NCI-H2029 treated with DMSO at 0.1 percent for 48 hours (cell line): Measurements from ENCODE around the gene STXBP6.
A peak's percentile ranks its signal among the peaks of the same experiment; 100 is the strongest.

Source experiments
- DNase-seq: peaks from one replicate; lab custom pipeline; 2025; lab: John Stamatoyannopoulos, UW

Gene STXBP6

GRCh38 chr14:25049568-25050268 lies at the start of gene STXBP6:
Gene STXBP6 (minus strand): TSS chr14:25050147. CDS start chr14:24974818, 75,329 bp downstream.
- DNase-seq: peak; percentile 93

GRCh38 chr14:25097120-25097519 lies 47.2 kb upstream of the STXBP6 start:
- DNase-seq: no peak

GRCh38 chr14:25095736-25096437 lies 45.9 kb upstream of the STXBP6 start:
- DNase-seq: no peak

- no peak for DNase-seq
Measured at GRCh38 chr14:25094171-25094907, 44.4 kb upstream of the STXBP6 start.

- no peak for DNase-seq
Measured at GRCh38 chr14:25092258-25092740, 42.4 kb upstream of the STXBP6 start.

GRCh38 chr14:25090716-25091454 lies 40.9 kb upstream of the STXBP6 start:
- DNase-seq: no peak

GRCh38 chr14:25090256-25090655 lies 40.3 kb upstream of the STXBP6 start:
- no peak for DNase-seq

- no peak for DNase-seq
Measured at GRCh38 chr14:25089496-25089895, 39.5 kb upstream of the STXBP6 start.

- DNase-seq: no peak
Measured at GRCh38 chr14:25086821-25087396, 37.0 kb upstream of the STXBP6 start.

- no peak for DNase-seq
Measured at GRCh38 chr14:25086081-25086480, 36.1 kb upstream of the STXBP6 start.

- no peak for DNase-seq
Measured at GRCh38 chr14:25080682-25081081, 30.7 kb upstream of the STXBP6 start.

- DNase-seq: no peak
Measured at GRCh38 chr14:25079311-25079710, 29.4 kb upstream of the STXBP6 start.

- DNase-seq: no peak
Measured at GRCh38 chr14:25074099-25074685, 24.2 kb upstream of the STXBP6 start.

GRCh38 chr14:25069879-25070278 lies 19.9 kb upstream of the STXBP6 start:
- no peak for DNase-seq

- DNase-seq: no peak
Measured at GRCh38 chr14:25067600-25067999, 17.7 kb upstream of the STXBP6 start.

GRCh38 chr14:25062022-25062321 lies 12.0 kb upstream of the STXBP6 start:
- DNase-seq: no peak

GRCh38 chr14:25056688-25057078 lies 6.7 kb upstream of the STXBP6 start:
- DNase-seq: no peak

- no peak for DNase-seq
Measured at GRCh38 chr14:25055992-25056687, 6.2 kb upstream of the STXBP6 start.

- no peak for DNase-seq
Measured at GRCh38 chr14:25055005-25055404, 5.1 kb upstream of the STXBP6 start.

- DNase-seq: no peak
Measured at GRCh38 chr14:25053585-25053984, 3.6 kb upstream of the STXBP6 start.

- DNase-seq: no peak
Measured at GRCh38 chr14:25052921-25053320, 3.0 kb upstream of the STXBP6 start.
